H1 (cell line): ENCODE results near the gene TMEM108. TPM values are rescaled to one million over a fixed set of nuclear protein-coding genes. Genes with fewer than 3 reads are reported as not detected.

Experiments used
- CTCF ChIA-PET: fragments of 300-600 bp; sonication (Branson Sonifier 250); formaldehyde crosslinking; loops from one replicate; lab custom pipeline; 2021; ENCODE audit not compliant: partially characterized antibody; lab: Charles Lee
- POLR2A ChIA-PET: fragments of 300-600 bp; sonication (Branson Sonifier 250); formaldehyde crosslinking; loops from one replicate; lab custom pipeline; 2021; ENCODE audit warnings: inconsistent platforms; ENCODE audit not compliant: partially characterized antibody; lab: Charles Lee
- DNase-seq, 2 experiments: peaks; one replicate each; pipeline versions ENCODE4 v3.0.0 to v3.0.0-alpha.2; 2010 to 2022; ENCODE audit warnings: low spot score in 2 of 2, low read depth in 1 of 2, mixed read lengths in 1 of 2
- FAIRE-seq: peaks from 2 replicates; lab custom pipeline; 2011; peaks lifted over from hg19 to GRCh38; lab: Jason Lieb, UNC
- H2AFZ ChIP-seq: 2 replicates; pipeline ENCODE4 v1.8.1; 2012; ENCODE audit warnings: low read length, inconsistent platforms
- H2AK5ac ChIP-seq: 2 replicates; pipeline ENCODE4 v1.6.1; 2013; ENCODE audit warnings: low read depth, low read length
- H2BK120ac ChIP-seq: replicated peaks from 2 replicates; pipeline ENCODE3; 2013; ENCODE audit warnings: low read depth, low read length, inconsistent platforms
- H2BK12ac ChIP-seq: 2 replicates; pipeline ENCODE4 v1.6.1; 2013; ENCODE audit warnings: low read depth, low read length
- H2BK15ac ChIP-seq: 2 replicates; pipeline ENCODE4 v1.6.1; 2013; ENCODE audit warnings: low read length
- H2BK20ac ChIP-seq: 2 replicates; pipeline ENCODE4 v1.6.1; 2013; ENCODE audit warnings: low read length
- H2BK5ac ChIP-seq: 2 replicates; pipeline ENCODE4 v1.6.1; 2013; ENCODE audit warnings: low read depth, low read length
- H3K14ac ChIP-seq: 2 replicates; pipeline ENCODE4 v1.6.1; 2013; ENCODE audit warnings: inconsistent platforms; ENCODE audit not compliant: insufficient read length
- H3K18ac ChIP-seq: 2 replicates; pipeline ENCODE4 v1.6.1; 2013; ENCODE audit warnings: low read length; ENCODE audit errors: extremely low read depth
- H3K23ac ChIP-seq: 2 replicates; pipeline ENCODE4 v1.6.1; 2013; ENCODE audit warnings: inconsistent platforms; ENCODE audit not compliant: insufficient read length
- H3K23me2 ChIP-seq: 2 replicates; pipeline ENCODE4 v1.6.1; 2013; ENCODE audit warnings: low read depth, low read length
- H3K27ac ChIP-seq: 2 replicates; pipeline ENCODE4 v1.6.1; 2011; ENCODE audit warnings: low read depth, low read length, inconsistent platforms
- H3K27me3 ChIP-seq, 4 experiments: replicated peaks in 1 of 4; 1 replicate in 1 of 4; 2 replicates in 3 of 4; pipeline versions ENCODE4 v1.6.1 to v1.8.1; 2011 to 2013; ENCODE audit warnings: low read length in 3 of 4, mild to moderate bottlenecking in 3 of 4, inconsistent platforms in 2 of 4, mixed read lengths in 2 of 4, moderate library complexity in 1 of 4; ENCODE audit not compliant: control insufficient read depth in 3 of 4, insufficient read depth in 3 of 4; ENCODE audit errors: extremely low read depth in 1 of 4
- H3K36me3 ChIP-seq, 4 experiments: 2 replicates each; pipeline versions ENCODE4 v1.6.1 to v1.8.1; 2011 to 2013; ENCODE audit warnings: mild to moderate bottlenecking in 4 of 4, low read length in 3 of 4, moderate library complexity in 2 of 4, control low read depth in 1 of 4, inconsistent platforms in 1 of 4; ENCODE audit not compliant: insufficient read depth in 4 of 4, control insufficient read depth in 2 of 4
- H3K4ac ChIP-seq: replicated peaks from 2 replicates; pipeline ENCODE3; 2013; ENCODE audit warnings: low read length, low read depth, mixed read lengths, inconsistent platforms; ENCODE audit not compliant: insufficient read length
- H3K4me1 ChIP-seq, 4 experiments: replicated peaks in 1 of 4; 1 replicate in 1 of 4; 2 replicates in 3 of 4; pipeline versions ENCODE4 v1.6.1 to v1.8.1; 2011 to 2013; ENCODE audit warnings: low read length in 3 of 4, inconsistent platforms in 2 of 4, mixed read lengths in 1 of 4; ENCODE audit not compliant: insufficient read depth in 4 of 4, control insufficient read depth in 3 of 4
- H3K4me2 ChIP-seq, 2 experiments: 2 replicates each; pipeline versions ENCODE4 v1.6.1 to v1.8.1; 2011 to 2013; ENCODE audit warnings: low read depth in 2 of 2, low read length in 2 of 2, control low read depth in 1 of 2, inconsistent platforms in 1 of 2, mild to moderate bottlenecking in 1 of 2; ENCODE audit not compliant: insufficient read depth in 1 of 2
- H3K4me3 ChIP-seq, 4 experiments: fragments of 200-600, 300-600 bp in 1 of 4; sonication (generic), shearing (Covaris generic), sonication (Bioruptor Twin) in 1 of 4; 2 replicates each; pipeline versions ENCODE4 v1.5.1 to v1.8.1; 2011 to 2016; ENCODE audit warnings: low read length in 4 of 4, low read depth in 3 of 4, control low read depth in 2 of 4, inconsistent platforms in 2 of 4, mild to moderate bottlenecking in 2 of 4, mixed read lengths in 1 of 4, moderate library complexity in 1 of 4; ENCODE audit not compliant: insufficient read depth in 2 of 4; ENCODE audit errors: extremely low read depth in 1 of 4
- H3K56ac ChIP-seq: replicated peaks from 2 replicates; pipeline ENCODE3; 2013; ENCODE audit warnings: low read depth, mild to moderate bottlenecking, mixed read lengths, low read length, inconsistent platforms; ENCODE audit not compliant: insufficient read length
- H3K79me1 ChIP-seq: 2 replicates; pipeline ENCODE4 v1.6.1; 2013; ENCODE audit warnings: low read depth, low read length, control low read depth
- H3K79me2 ChIP-seq, 2 experiments: 2 replicates each; pipeline versions ENCODE4 v1.6.1 to v1.8.1; 2012 to 2013; ENCODE audit warnings: low read length in 2 of 2, mild to moderate bottlenecking in 2 of 2, inconsistent platforms in 1 of 2; ENCODE audit not compliant: insufficient read depth in 2 of 2, control insufficient read depth in 1 of 2
- H3K9ac ChIP-seq, 4 experiments: replicated peaks in 1 of 4; 1 replicate in 1 of 4; 2 replicates in 3 of 4; pipeline versions ENCODE4 v1.6.1 to v1.8.1; 2011 to 2013; ENCODE audit warnings: low read depth in 3 of 4, low read length in 3 of 4, control low read depth in 2 of 4, mild to moderate bottlenecking in 2 of 4, moderate library complexity in 2 of 4, inconsistent platforms in 1 of 4; ENCODE audit errors: extremely low read depth in 1 of 4
- H3K9me3 ChIP-seq, 2 experiments: 2 replicates each; pipeline versions ENCODE4 v1.6.1 to v1.8.1; 2012 to 2013; ENCODE audit warnings: mild to moderate bottlenecking in 2 of 2, moderate library complexity in 2 of 2, control low read depth in 1 of 2, inconsistent platforms in 1 of 2, low read depth in 1 of 2, low read length in 1 of 2, mixed read lengths in 1 of 2; ENCODE audit not compliant: insufficient read depth in 2 of 2
- H4K20me1 ChIP-seq, 2 experiments: replicated peaks in 1 of 2; 2 replicates each; pipeline versions ENCODE3 to v1.8.1; 2011 to 2013; ENCODE audit warnings: inconsistent platforms in 2 of 2, low read length in 2 of 2, mild to moderate bottlenecking in 1 of 2; ENCODE audit not compliant: insufficient read depth in 2 of 2, control insufficient read depth in 1 of 2
- H4K5ac ChIP-seq: 2 replicates; pipeline ENCODE4 v1.6.1; 2013; ENCODE audit warnings: low read length, low read depth, mixed read lengths, inconsistent platforms; ENCODE audit not compliant: insufficient read length
- H4K8ac ChIP-seq: 2 replicates; pipeline ENCODE4 v1.8.0; 2013; ENCODE audit warnings: mild to moderate bottlenecking, moderate library complexity, low read length, inconsistent platforms; ENCODE audit not compliant: insufficient read depth; ENCODE audit errors: extremely low read depth
- H4K91ac ChIP-seq: replicated peaks from 2 replicates; pipeline ENCODE3; 2013; ENCODE audit warnings: low read length, mixed read lengths, inconsistent platforms; ENCODE audit not compliant: insufficient read length
- EGR1 ChIP-seq: IDR thresholded peaks from 2 replicates; pipeline ENCODE4 v1.6.1; 2011; ENCODE audit warnings: low read depth, low read length, borderline replicate concordance
- EP300 ChIP-seq, 2 experiments: IDR thresholded peaks; 1 replicate in 1 of 2; 2 replicates in 1 of 2; pipeline ENCODE4 v1.6.1; 2011 to 2012; ENCODE audit warnings: low read depth in 2 of 2, low read length in 2 of 2, mild to moderate bottlenecking in 2 of 2, borderline replicate concordance in 1 of 2, inconsistent platforms in 1 of 2, moderate library complexity in 1 of 2
- GTF2F1 ChIP-seq: IDR thresholded peaks from 2 replicates; pipeline ENCODE4 v1.6.1; 2012; ENCODE audit warnings: low read depth, low read length, improper control_type of control experiment, borderline replicate concordance
- HDAC6 ChIP-seq: IDR thresholded peaks from one replicate; pipeline ENCODE4 v1.7.1; 2012; ENCODE audit warnings: low read depth, mild to moderate bottlenecking, inconsistent platforms, low read length, moderate library complexity
- KDM5A ChIP-seq: fragments of 200-600 bp; IDR thresholded peaks from 2 replicates; pipeline ENCODE4 v1.7.1; 2012; ENCODE audit warnings: mild to moderate bottlenecking, low read length, inconsistent platforms, mixed read lengths
- PHF8 ChIP-seq: fragments of 200-600 bp; sonication (generic); conservative IDR thresholded peaks from 2 replicates; pipeline ENCODE4 v1.7.1; 2012; ENCODE audit warnings: low read depth, mild to moderate bottlenecking, inconsistent platforms, low read length, moderate library complexity
- POLR2AphosphoS5 ChIP-seq: IDR thresholded peaks from 2 replicates; pipeline ENCODE4 v1.6.1; 2011; ENCODE audit warnings: low read depth, low read length
- RAD21 ChIP-seq, 2 experiments: IDR thresholded peaks in 1 of 2; conservative IDR thresholded peaks in 1 of 2; 2 replicates each; pipeline ENCODE4 v1.6.1; 2011; ENCODE audit warnings: low read depth in 2 of 2, low read length in 2 of 2, improper control_type of control experiment in 1 of 2, inconsistent platforms in 1 of 2, mild to moderate bottlenecking in 1 of 2, moderate library complexity in 1 of 2
- RBBP5 ChIP-seq: IDR thresholded peaks from 2 replicates; pipeline ENCODE4 v1.7.1; 2012; ENCODE audit warnings: low read depth, mild to moderate bottlenecking, inconsistent platforms, low read length, moderate library complexity, borderline replicate concordance
- RNF2 ChIP-seq: fragments of 200-900, 300-1000 bp; sonication (generic); IDR thresholded peaks from 2 replicates; pipeline ENCODE4 v1.7.1; 2016; ENCODE audit warnings: borderline replicate concordance, low read depth, mild to moderate bottlenecking, antibody characterized with exemption, low read length; ENCODE audit not compliant: poor library complexity, severe bottlenecking; ENCODE audit errors: missing control alignments
- SIRT6 ChIP-seq: IDR thresholded peaks from one replicate; pipeline ENCODE4 v1.7.1; 2012; ENCODE audit warnings: low read length, inconsistent platforms
- TEAD4 ChIP-seq: IDR thresholded peaks from 2 replicates; pipeline ENCODE4 v1.6.1; 2012; ENCODE audit warnings: low read depth, low read length, inconsistent platforms, mixed read lengths
- WGBS, 2 experiments: shearing (Covaris generic) in 1 of 2; methylation state at CpG; one replicate each; pipeline versions ENCODE4 v1.1.6 to v1.1.7; 2013 to 2015; ENCODE audit warnings: low lambda C conversion rate in 2 of 2, mixed read lengths in 2 of 2, inconsistent platforms in 1 of 2, low coverage in 1 of 2, missing lambda C conversion rate in 1 of 2; ENCODE audit not compliant: insufficient replicate concordance in 2 of 2, insufficient coverage in 1 of 2, insufficient read length in 1 of 2; ENCODE audit errors: extremely low coverage in 1 of 2, missing lambda C conversion rate in 1 of 2; 5-methylcytosine and 5-hydroxymethylcytosine counted together
- polyA plus RNA-seq, 7 experiments: library from polyadenylated mRNA; depleted of rRNA in 3 of 7; stranded (reverse) in 5 of 7; unstranded in 2 of 7; fragments of >200 nt in 5 of 7; fragments of 200-250 nt in 2 of 7; gene quantifications; 1 replicate in 5 of 7; 2 replicates in 1 of 7; 4 replicates in 1 of 7; pipeline versions ENCODE4 v1.2.1 to v1.2.3, GENCODE V29; 2011 to 2013; ENCODE audit warnings: missing spikeins in 2 of 7, mixed read lengths in 2 of 7
- total RNA-seq: library from RNA; stranded (reverse); fragmentation: NEBNext Ultra II Directional; extraction: Animal tissue kit (Norgen Biotek cat#: 25700); gene quantifications from 2 replicates; pipeline ENCODE4 v1.2.1, GENCODE V29; 2021

Gene TMEM108
- total and polyA plus RNA-seq, 2 of the 8 experiments (the other 6 are each of a cell fraction or from before 2014, with no cell fraction given) = 14.3 to 16.2 TPM

DNA sequence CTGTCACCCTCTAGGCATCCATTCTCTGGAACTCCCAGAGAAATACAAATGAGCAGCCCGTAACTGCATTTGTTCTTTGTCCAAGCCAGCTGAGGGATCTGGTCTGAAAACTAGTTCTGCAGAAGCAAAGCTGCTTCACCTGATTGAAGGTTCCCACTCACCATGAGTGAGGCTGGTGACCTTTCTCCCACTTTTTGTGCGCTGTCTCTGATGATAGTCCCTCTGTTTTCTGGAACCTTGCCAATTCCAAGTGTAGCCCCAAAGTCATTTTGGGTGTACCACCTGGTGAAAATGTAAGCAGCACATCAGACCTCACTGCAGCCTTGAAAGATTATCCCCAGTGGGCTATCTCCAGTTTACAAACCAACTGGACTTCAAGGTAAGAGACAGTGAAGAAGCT lies 322.3 kb downstream of the TMEM108 start:
- Histone ChIP-seq H2BK5ac (no peak overlapping the region), H3K23ac (no peak overlapping the region), H2AFZ (no peak overlapping the region), H4K5ac (no peak overlapping the region), H3K9ac (no peak overlapping the region), H3K23me2 (no peaks in the 10 kb centered on the region), H3K56ac (no peak overlapping the region), H3K9me3 (no peaks in the 10 kb centered on the region), H2AK5ac (no peak overlapping the region), H3K4ac (no peak overlapping the region), H3K27me3 (no peaks in the 10 kb centered on the region), H3K36me3 (no peaks in the 10 kb centered on the region), H3K18ac (no peak overlapping the region), H4K91ac (no peak overlapping the region), H2BK20ac (no peak overlapping the region), H2BK120ac (no peak overlapping the region), H2BK12ac (no peak overlapping the region), H3K79me2 (no peaks in the 10 kb centered on the region), H2BK15ac (no peak overlapping the region), H3K4me1 (peaks cover 0 to 3% (median 2%) of the 10 kb centered on the region in 4 experiments; a peak in 2 of 7 replicates), H4K20me1 (no peaks in the 10 kb centered on the region), H3K79me1 (no peaks in the 10 kb centered on the region), H3K14ac (no peak overlapping the region), H3K4me3 (no peak overlapping the region), H4K8ac (no peak overlapping the region), H3K4me2 (no peak overlapping the region), H3K27ac (no peak overlapping the region)
- ChIA-PET CTCF (interaction anchor here (18.0 kb wide), 1 partner anchor 18 kb away, joined by 189 read pairs; no protein-coding TSS in a partner anchor), POLR2A (no interaction called here)
- no peak for DNase-seq
- 85% methylated on average over 2 of the region's 2 CpGs; no CpG with 5 or more reads in 1 of the 2 experiments for WGBS, 2 experiments
- no peak for FAIRE-seq
- TF ChIP-seq RBBP5 = no peak
- no peak for TF ChIP-seq POLR2AphosphoS5
- TF ChIP-seq KDM5A = no peak
- no peak for TF ChIP-seq HDAC6
- TF ChIP-seq SIRT6 = no peak
- TF ChIP-seq EGR1 = no peak
- no peak for TF ChIP-seq EP300 (IDR thresholded peaks at IDR 0.05; ENCODE audit: borderline replicate concordance in 1 of 2, low read depth in 2 of 2, low read length in 2 of 2)
- no peak for TF ChIP-seq GTF2F1
- TF ChIP-seq RAD21 (IDR thresholded peaks at IDR 0.05 in 1 of 2, conservative IDR thresholded peaks at IDR 0.05 in 1 of 2; ENCODE audit: low read depth in 2 of 2, low read length in 2 of 2) = no peak
- TF ChIP-seq RNF2 = no peak
- TF ChIP-seq TEAD4 = no peak
- no peak for TF ChIP-seq PHF8
